Karpas-422 (cell line): ENCODE measurements around the gene ADORA2B. TPM values are rescaled to one million over a fixed set of nuclear protein-coding genes. Genes with fewer than 3 reads are reported as not detected.
"Not testable (repeated sequence)": the region's sequence is repeated elsewhere in the genome, so short reads cannot be mapped to it uniquely, and the experiment has no call there.

ENCODE experiments used
- DNase-seq: peaks from one replicate; pipeline ENCODE4 v3.0.0-alpha.2; 2015
- H2AFZ ChIP-seq: fragments of 200-600 bp; sonication (generic); 2 replicates; pipeline ENCODE4 v1.6.1; 2014; ENCODE audit warnings: antibody characterized with exemption, low read length, mixed read lengths
- H3K27ac ChIP-seq: fragments of 200-600 bp; sonication (generic); 2 replicates; pipeline ENCODE4 v1.5.1; 2014; ENCODE audit warnings: mild to moderate bottlenecking, low read length, moderate library complexity
- H3K27me3 ChIP-seq: fragments of 200-600 bp; sonication (generic); 2 replicates; pipeline ENCODE4 v1.6.1; 2014; ENCODE audit warnings: low read length, mixed read lengths
- H3K36me3 ChIP-seq: fragments of 200-600 bp; sonication (generic); 2 replicates; pipeline ENCODE4 v1.6.1; 2014; ENCODE audit warnings: low read length, mixed read lengths; ENCODE audit not compliant: insufficient read depth
- H3K4me1 ChIP-seq: fragments of 200-600 bp; sonication (generic); 2 replicates; pipeline ENCODE4 v1.6.1; 2014; ENCODE audit warnings: mild to moderate bottlenecking, low read length, mixed read lengths
- H3K4me2 ChIP-seq: fragments of 200-600 bp; sonication (generic); 2 replicates; pipeline ENCODE4 v1.6.1; 2014; ENCODE audit warnings: low read length, low read depth, mild to moderate bottlenecking; ENCODE audit not compliant: poor library complexity, severe bottlenecking
- H3K4me3 ChIP-seq: fragments of 200-600 bp; sonication (generic); 2 replicates; pipeline ENCODE4 v1.5.1; 2014; ENCODE audit warnings: mild to moderate bottlenecking, antibody characterized with exemption, low read length, mixed read lengths
- H3K79me2 ChIP-seq: fragments of 200-600 bp; sonication (generic); 2 replicates; pipeline ENCODE4 v1.6.1; 2014; ENCODE audit warnings: mild to moderate bottlenecking, low read length, mixed read lengths
- H3K9ac ChIP-seq: fragments of 200-600 bp; sonication (generic); 2 replicates; pipeline ENCODE4 v1.6.0; 2014; ENCODE audit warnings: low read length
- H3K9me2 ChIP-seq: fragments of 200-600 bp; sonication (generic), shearing (Covaris generic); replicated peaks from 2 replicates; pipeline ENCODE4 v1.6.0; 2014; ENCODE audit warnings: mild to moderate bottlenecking, low read length, moderate library complexity; ENCODE audit not compliant: insufficient read depth
- H3K9me3 ChIP-seq: fragments of 300-700, 200-600 bp; sonication (generic); 2 replicates; pipeline ENCODE4 v1.6.1; 2014; ENCODE audit warnings: low read length, mixed read lengths
- H4K20me1 ChIP-seq: fragments of 200-600 bp; sonication (generic); 2 replicates; pipeline ENCODE4 v1.6.1; 2014; ENCODE audit warnings: mild to moderate bottlenecking, antibody characterized with exemption, low read length, low read depth; ENCODE audit not compliant: insufficient read depth
- total RNA-seq: library from RNA; depleted of rRNA; stranded (reverse); fragments of >200 nt; shearing (Covaris generic); gene quantifications from 2 replicates; pipeline ENCODE4 v1.2.3, GENCODE V29; 2014; ENCODE audit warnings: low replicate concordance

The ADORA2B gene
- total RNA-seq, 1 experiment from 2014 or later: not detected

- Histone ChIP-seq H3K4me2 (no peak overlapping the region), H3K9ac (no peak overlapping the region), H2AFZ (no peak overlapping the region), H3K27ac (no peak overlapping the region), H3K79me2 (no peaks in the 10 kb centered on the region), H3K9me2 (no peaks in the 10 kb centered on the region), H3K27me3 (no peaks in the 10 kb centered on the region), H3K4me1 (peaks cover 21% of the 10 kb centered on the region), H4K20me1 (no peaks in the 10 kb centered on the region), H3K9me3 (no peaks in the 10 kb centered on the region), H3K4me3 (no peak overlapping the region), H3K36me3 (no peaks in the 10 kb centered on the region)
- DNase-seq: no peak
Observed at GRCh38 chr17:15928286-15928785, 16.6 kb upstream of the ADORA2B start.

GRCh38 chr17:15929941-15930340 lies 15.0 kb upstream of the ADORA2B start:
- Histone ChIP-seq H3K9ac (no peak overlapping the region), H4K20me1 (no peaks in the 10 kb centered on the region), H3K27me3 (no peaks in the 10 kb centered on the region), H3K27ac (no peak overlapping the region), H3K4me3 (no peak overlapping the region), H3K36me3 (no peaks in the 10 kb centered on the region), H3K4me1 (peaks cover 21% of the 10 kb centered on the region), H3K79me2 (no peaks in the 10 kb centered on the region), H3K4me2 (peak overlapping the region; percentile 32), H3K9me2 (no peaks in the 10 kb centered on the region), H3K9me3 (no peaks in the 10 kb centered on the region), H2AFZ (no peak overlapping the region)
- DNase-seq: no peak

DNA sequence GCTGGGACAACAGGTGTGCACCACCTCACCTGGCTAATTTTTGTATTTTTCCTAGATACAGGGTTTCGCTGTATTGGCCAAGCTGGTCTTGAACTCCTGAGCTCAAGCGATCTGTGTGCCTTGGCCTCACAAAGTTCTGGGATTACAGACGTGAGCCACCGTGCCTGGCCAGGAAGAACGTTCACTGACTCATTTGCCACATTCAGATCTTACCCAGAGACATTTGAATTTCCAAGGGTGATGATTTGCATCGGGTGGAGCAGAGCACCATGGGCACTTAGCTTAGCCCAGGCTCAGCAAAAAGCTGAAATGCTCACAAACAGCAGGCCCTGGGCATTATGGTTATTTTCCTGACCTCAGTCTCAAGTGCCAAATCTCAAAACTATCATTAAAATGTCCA lies 14.5 kb upstream of the ADORA2B start:
- H3K27me3 ChIP-seq: no peaks in the 10 kb centered on the region
- no peak overlapping the region for H3K4me3 ChIP-seq
- H3K9ac ChIP-seq: peak overlapping the region; percentile 7; the same call in 1 of the 2 replicates
- H3K27ac ChIP-seq: no peak overlapping the region
- no peaks in the 10 kb centered on the region for H3K9me2 ChIP-seq
- H4K20me1 ChIP-seq: no peaks in the 10 kb centered on the region
- peak overlapping the region; percentile 32 for H3K4me2 ChIP-seq
- H3K9me3 ChIP-seq: no peaks in the 10 kb centered on the region
- no peaks in the 10 kb centered on the region for H3K79me2 ChIP-seq
- DNase-seq: peak; percentile 69
- H3K36me3 ChIP-seq: no peaks in the 10 kb centered on the region
- peaks cover 21% of the 10 kb centered on the region for H3K4me1 ChIP-seq
- peak overlapping the region; percentile 63; the same call in 1 of the 2 replicates for H2AFZ ChIP-seq

DNA sequence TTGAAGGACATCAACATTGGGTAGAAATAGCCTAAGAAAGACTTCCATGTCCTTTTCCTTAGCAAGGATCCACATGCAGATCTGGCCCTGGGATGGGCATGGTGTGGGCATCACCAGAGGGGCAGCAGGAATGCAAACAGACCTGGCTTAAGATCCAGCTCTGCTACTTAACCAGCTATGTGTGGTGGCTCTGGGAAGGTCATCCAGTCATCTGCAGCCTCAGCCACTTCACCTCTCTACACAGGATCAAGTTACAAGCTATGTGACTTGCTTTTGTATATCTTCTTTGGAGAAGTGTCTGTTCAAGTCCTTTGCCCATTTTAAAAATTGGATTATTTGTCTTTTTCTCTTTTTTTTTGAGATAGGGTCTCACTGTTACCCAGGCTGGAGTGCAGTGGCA lies 13.5 kb upstream of the ADORA2B start:
- no peak overlapping the region for H2AFZ ChIP-seq
- H3K9ac ChIP-seq: no peak overlapping the region
- peaks cover 21% of the 10 kb centered on the region for H3K4me1 ChIP-seq
- H3K27me3 ChIP-seq: no peaks in the 10 kb centered on the region
- no peaks in the 10 kb centered on the region for H3K9me2 ChIP-seq
- H3K36me3 ChIP-seq: no peaks in the 10 kb centered on the region
- H3K4me2 ChIP-seq: peak overlapping the region; percentile 28
- no peak for DNase-seq
- H3K79me2 ChIP-seq: no peaks in the 10 kb centered on the region
- no peak overlapping the region for H3K4me3 ChIP-seq
- no peaks in the 10 kb centered on the region for H3K9me3 ChIP-seq
- H4K20me1 ChIP-seq: no peaks in the 10 kb centered on the region
- H3K27ac ChIP-seq: no peak overlapping the region

- H3K4me1 ChIP-seq: peaks cover 18% of the 10 kb centered on the region
- H3K79me2 ChIP-seq: no peaks in the 10 kb centered on the region
- no peak overlapping the region for H3K9ac ChIP-seq
- H3K4me3 ChIP-seq: no peak overlapping the region
- H2AFZ ChIP-seq: no peak overlapping the region
- no peaks in the 10 kb centered on the region for H3K36me3 ChIP-seq
- no peaks in the 10 kb centered on the region for H3K9me2 ChIP-seq
- no peaks in the 10 kb centered on the region for H3K27me3 ChIP-seq
- no peak for DNase-seq
- no peak overlapping the region for H3K4me2 ChIP-seq
- H3K9me3 ChIP-seq: no peaks in the 10 kb centered on the region
- no peaks in the 10 kb centered on the region for H4K20me1 ChIP-seq
- no peak overlapping the region for H3K27ac ChIP-seq
Observed at GRCh38 chr17:15934866-15935265, 10.1 kb upstream of the ADORA2B start.

DNA sequence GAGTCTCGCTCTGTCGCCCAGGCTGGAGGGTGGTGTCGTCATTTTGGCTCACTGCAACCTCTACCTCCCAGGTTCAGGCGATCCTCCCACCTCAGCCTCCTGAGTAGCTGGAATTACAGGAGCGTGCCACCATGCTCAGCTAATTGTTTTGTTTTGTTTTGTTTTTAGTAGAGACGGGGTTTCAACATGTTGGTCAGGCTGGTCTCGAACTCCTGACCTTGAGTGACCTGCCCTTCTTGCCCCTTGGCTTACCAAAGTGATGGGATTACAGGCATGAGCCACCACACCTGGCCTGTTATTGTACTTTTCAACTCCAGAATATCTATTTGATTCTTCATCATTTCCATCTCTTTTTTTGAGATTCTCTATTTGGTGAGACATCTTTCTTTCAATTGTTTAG lies 9.0 kb upstream of the ADORA2B start:
- Histone ChIP-seq H3K27ac (no peak overlapping the region), H3K4me3 (no peak overlapping the region), H3K4me1 (peaks cover 7% of the 10 kb centered on the region), H3K9me2 (no peaks in the 10 kb centered on the region), H2AFZ (no peak overlapping the region), H3K36me3 (no peaks in the 10 kb centered on the region), H3K9me3 (no peaks in the 10 kb centered on the region), H3K27me3 (no peaks in the 10 kb centered on the region), H3K9ac (no peak overlapping the region), H3K79me2 (no peaks in the 10 kb centered on the region), H4K20me1 (no peaks in the 10 kb centered on the region), H3K4me2 (no peak overlapping the region)
- no peak for DNase-seq

DNA sequence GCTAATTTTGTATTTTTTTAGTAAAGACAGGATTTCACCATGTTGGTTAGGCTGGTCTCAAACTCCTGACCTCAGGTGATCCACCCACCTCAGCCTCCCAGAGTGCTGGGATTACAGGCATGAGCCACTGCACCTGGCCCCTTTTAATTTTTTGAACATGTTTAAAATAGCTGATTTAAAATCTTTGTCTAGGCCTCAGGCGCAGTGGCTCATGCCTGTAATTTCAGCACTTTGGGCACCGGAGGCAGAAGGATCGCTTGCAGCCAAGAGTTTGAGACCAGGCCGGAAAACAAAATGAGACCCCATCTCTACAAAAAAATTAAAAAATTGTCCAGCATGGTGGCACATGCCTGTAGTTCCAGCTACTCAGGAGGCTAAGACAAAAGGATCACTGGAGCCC lies 8.4 kb upstream of the ADORA2B start:
- H3K9me3 ChIP-seq, H3K9me2 ChIP-seq, H3K4me1 ChIP-seq, H3K27ac ChIP-seq, H4K20me1 ChIP-seq, H3K4me2 ChIP-seq, H3K36me3 ChIP-seq, H3K9ac ChIP-seq, H3K27me3 ChIP-seq, H3K4me3 ChIP-seq, DNase-seq, H2AFZ ChIP-seq, H3K79me2 ChIP-seq: not testable (repeated sequence)

- no peak overlapping the region for H3K9ac ChIP-seq
- H3K27ac ChIP-seq: no peak overlapping the region
- no peaks in the 10 kb centered on the region for H3K9me3 ChIP-seq
- H3K4me1 ChIP-seq: no peaks in the 10 kb centered on the region
- no peak for DNase-seq
- H3K79me2 ChIP-seq: no peaks in the 10 kb centered on the region
- no peaks in the 10 kb centered on the region for H3K9me2 ChIP-seq
- H3K4me2 ChIP-seq: no peak overlapping the region
- no peak overlapping the region for H2AFZ ChIP-seq
- no peak overlapping the region for H3K4me3 ChIP-seq
- H3K27me3 ChIP-seq: no peaks in the 10 kb centered on the region
- no peaks in the 10 kb centered on the region for H4K20me1 ChIP-seq
- H3K36me3 ChIP-seq: no peaks in the 10 kb centered on the region
Observed at GRCh38 chr17:15941781-15942180, 3.1 kb upstream of the ADORA2B start.
